Fibroblast of lung (primary cell): ENCODE results near the gene BIRC5.

Experiments
- CTCF ChIP-seq, 2 donors: IDR thresholded peaks in 1 of 2; conservative IDR thresholded peaks in 1 of 2; 1 replicate in 1 of 2; 2 replicates in 1 of 2; pipeline ENCODE4 v1.5.1; 2011 to 2012; ENCODE audit warnings: low read length in 2 of 2, control low read depth in 1 of 2, inconsistent platforms in 1 of 2, low read depth in 1 of 2, mild to moderate bottlenecking in 1 of 2
- EZH2 ChIP-seq: IDR thresholded peaks from 2 replicates; pipeline ENCODE4 v1.5.1; 2012; ENCODE audit warnings: low read length, control low read depth, mild to moderate bottlenecking; ENCODE audit errors: missing control alignments

- TF ChIP-seq CTCF (conservative IDR thresholded peaks at IDR 0.05 in 1 of 2, IDR thresholded peaks at IDR 0.05 in 1 of 2; ENCODE audit: low read depth in 1 of 2, low read length in 2 of 2) (peak; percentile 82 to 92), EZH2 (no peak)
These were observed 37.1 kb downstream of the BIRC5 start for GRCh38 chr17:78250891-78251772.
